Neutrophil (primary cell): ENCODE measurements around the gene PMIS2.

Experiments used
- H3K27ac ChIP-seq: fragments of 200-600 bp; sonication (generic); 2 replicates; pipeline ENCODE4 v1.5.1; 2016; ENCODE audit warnings: mild to moderate bottlenecking, moderate library complexity
- H3K27me3 ChIP-seq: fragments of 200-600 bp; sonication (generic); 2 replicates; pipeline ENCODE4 v1.6.0; 2016; ENCODE audit warnings: mild to moderate bottlenecking
- H3K36me3 ChIP-seq: fragments of 200-600 bp; sonication (generic); 2 replicates; pipeline ENCODE4 v1.5.1; 2017
- H3K4me1 ChIP-seq, 2 experiments: fragments of 200-600 bp in 1 of 2; sonication (generic) in 1 of 2; 1 replicate in 1 of 2; 2 replicates in 1 of 2; pipeline versions ENCODE4 v1.5.1 to v1.6.1; 2013 to 2016; ENCODE audit warnings: low read depth in 1 of 2, low read length in 1 of 2, mild to moderate bottlenecking in 1 of 2, moderate library complexity in 1 of 2; ENCODE audit not compliant: control insufficient read depth in 1 of 2, insufficient read depth in 1 of 2
- H3K4me3 ChIP-seq, 2 experiments: fragments of 200-600 bp in 1 of 2; sonication (generic) in 1 of 2; 1 replicate in 1 of 2; 2 replicates in 1 of 2; pipeline ENCODE4 v1.5.1; 2013 to 2016; ENCODE audit warnings: low read depth in 1 of 2, low read length in 1 of 2, mild to moderate bottlenecking in 1 of 2, moderate library complexity in 1 of 2
- H3K9me3 ChIP-seq: fragments of 200-600 bp; sonication (generic); 2 replicates; pipeline ENCODE4 v1.5.1; 2016
- TF ChIP-seq, protein P1 (sequence below): fragments of 200-600 bp; sonication (generic); IDR thresholded peaks from 2 replicates; pipeline ENCODE4 v1.5.1; 2016; ENCODE audit warnings: antibody characterized with exemption

Gene PMIS2

GRCh38 chr19:35553385-35554000 is 32.5 kb upstream of the PMIS2 start:
- no peaks in the 10 kb centered on the region for H3K36me3 ChIP-seq
- H3K27ac ChIP-seq = no peak overlapping the region
- no peak overlapping the region for H3K4me3 ChIP-seq
- TF ChIP-seq, protein P1, sequence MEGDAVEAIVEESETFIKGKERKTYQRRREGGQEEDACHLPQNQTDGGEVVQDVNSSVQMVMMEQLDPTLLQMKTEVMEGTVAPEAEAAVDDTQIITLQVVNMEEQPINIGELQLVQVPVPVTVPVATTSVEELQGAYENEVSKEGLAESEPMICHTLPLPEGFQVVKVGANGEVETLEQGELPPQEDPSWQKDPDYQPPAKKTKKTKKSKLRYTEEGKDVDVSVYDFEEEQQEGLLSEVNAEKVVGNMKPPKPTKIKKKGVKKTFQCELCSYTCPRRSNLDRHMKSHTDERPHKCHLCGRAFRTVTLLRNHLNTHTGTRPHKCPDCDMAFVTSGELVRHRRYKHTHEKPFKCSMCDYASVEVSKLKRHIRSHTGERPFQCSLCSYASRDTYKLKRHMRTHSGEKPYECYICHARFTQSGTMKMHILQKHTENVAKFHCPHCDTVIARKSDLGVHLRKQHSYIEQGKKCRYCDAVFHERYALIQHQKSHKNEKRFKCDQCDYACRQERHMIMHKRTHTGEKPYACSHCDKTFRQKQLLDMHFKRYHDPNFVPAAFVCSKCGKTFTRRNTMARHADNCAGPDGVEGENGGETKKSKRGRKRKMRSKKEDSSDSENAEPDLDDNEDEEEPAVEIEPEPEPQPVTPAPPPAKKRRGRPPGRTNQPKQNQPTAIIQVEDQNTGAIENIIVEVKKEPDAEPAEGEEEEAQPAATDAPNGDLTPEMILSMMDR = no peak
- H3K9me3 ChIP-seq = no peaks in the 10 kb centered on the region
- peaks cover 5 to 10% of the 10 kb centered on the region in 2 experiments for H3K4me1 ChIP-seq
- H3K27me3 ChIP-seq = peaks cover 40% of the 10 kb centered on the region

- Histone ChIP-seq H3K9me3 (no peaks in the 10 kb centered on the region), H3K27me3 (peaks cover 46% of the 10 kb centered on the region), H3K4me1 (peaks cover 5 to 10% of the 10 kb centered on the region in 2 experiments), H3K27ac (no peak overlapping the region), H3K36me3 (no peaks in the 10 kb centered on the region), H3K4me3 (no peak overlapping the region)
- TF ChIP-seq, protein P1 = no peak
Observed at GRCh38 chr19:35554076-35554475, 31.9 kb upstream of the PMIS2 start.

DNA sequence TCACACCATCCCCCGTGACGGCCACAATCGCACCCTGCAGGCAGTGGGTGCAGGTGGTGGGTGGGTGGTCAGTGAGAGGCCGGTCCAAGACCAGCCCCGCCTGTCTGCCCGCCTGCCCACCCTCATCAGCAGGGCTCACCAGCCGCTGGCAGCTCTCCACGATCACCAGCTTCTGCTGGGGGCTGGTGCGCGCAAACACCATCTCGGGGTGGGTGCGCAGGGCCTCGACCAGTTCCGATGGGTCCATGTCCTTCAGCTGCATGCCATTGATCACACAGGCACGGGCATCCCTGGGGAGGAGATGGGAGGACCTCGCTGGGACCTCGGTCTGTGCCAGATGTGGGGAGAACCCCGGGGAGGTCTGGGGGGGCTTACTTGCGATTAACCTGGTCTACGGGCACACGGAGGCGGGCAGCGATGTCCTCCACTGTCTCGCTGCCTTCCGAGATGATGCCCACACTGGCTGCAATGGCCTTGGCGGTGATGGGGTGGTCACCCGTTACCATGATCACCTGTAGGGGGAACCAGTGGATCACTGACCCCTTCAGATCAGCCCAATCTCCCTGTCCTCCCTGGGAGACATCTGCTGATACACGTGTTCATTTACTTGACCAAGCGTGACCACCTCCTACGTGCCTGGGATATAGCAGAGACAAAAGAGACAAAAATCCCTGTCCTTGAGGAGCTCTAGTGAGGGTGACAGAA is 30.5 kb upstream of the PMIS2 start:
- H3K27me3 ChIP-seq = peaks cover 59% of the 10 kb centered on the region

GRCh38 chr19:35556025-35556590 is 29.9 kb upstream of the PMIS2 start:
- H3K36me3 ChIP-seq = no peaks in the 10 kb centered on the region
- H3K27me3 ChIP-seq = peaks cover 66% of the 10 kb centered on the region
- TF ChIP-seq, protein P1 = no peak
- peaks cover 5 to 10% of the 10 kb centered on the region in 2 experiments for H3K4me1 ChIP-seq
- H3K4me3 ChIP-seq = no peak overlapping the region
- H3K27ac ChIP-seq = no peak overlapping the region
- no peaks in the 10 kb centered on the region for H3K9me3 ChIP-seq

More for the DNA sequence above, 30.5 kb upstream of the PMIS2 start:
- TF ChIP-seq, protein P1 = no peak
- Histone ChIP-seq H3K4me3 (no peak overlapping the region), H3K27ac (no peak overlapping the region), H3K36me3 (no peaks in the 10 kb centered on the region), H3K9me3 (no peaks in the 10 kb centered on the region), H3K4me1 (peaks cover 5 to 10% of the 10 kb centered on the region in 2 experiments)

DNA sequence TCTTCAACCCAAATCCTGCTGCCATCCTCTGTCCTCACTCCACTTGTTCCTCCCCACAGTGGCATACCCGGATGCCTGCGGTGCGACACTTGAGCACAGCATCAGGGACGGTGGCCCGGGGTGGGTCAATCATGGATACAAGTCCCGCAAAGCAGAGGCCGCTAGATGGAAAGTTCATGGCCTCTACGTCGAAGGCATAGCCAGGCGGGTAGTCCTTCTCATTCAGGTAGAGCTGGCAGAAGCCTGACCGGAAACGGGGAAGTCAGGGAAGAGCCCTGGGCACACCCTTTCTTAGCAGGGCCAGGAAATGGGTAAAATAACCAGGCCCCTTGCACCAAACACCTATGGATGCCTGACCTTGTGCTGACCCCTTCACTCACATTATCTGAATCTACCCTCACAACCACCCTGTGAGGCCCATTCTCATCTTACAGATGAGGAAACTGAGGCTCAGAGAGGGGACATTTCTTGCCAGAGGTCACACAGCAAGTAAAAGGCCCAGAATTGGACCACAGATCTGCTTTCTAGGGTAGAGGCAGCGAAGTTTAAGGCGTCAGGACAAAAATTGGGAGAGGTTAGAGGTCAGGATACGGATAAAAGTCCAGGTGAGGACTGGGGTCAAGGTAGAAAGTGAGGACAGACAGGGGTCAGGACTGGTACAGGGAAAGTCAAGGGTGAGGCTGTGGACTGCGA is 29.0 kb upstream of the PMIS2 start:
- Histone ChIP-seq H3K9me3 (no peaks in the 10 kb centered on the region), H3K4me1 (peaks cover 5 to 10% of the 10 kb centered on the region in 2 experiments), H3K27ac (no peak overlapping the region), H3K4me3 (no peak overlapping the region), H3K36me3 (no peaks in the 10 kb centered on the region), H3K27me3 (peaks cover 69% of the 10 kb centered on the region)
- TF ChIP-seq, protein P1 = no peak
